ENCODE measurements around the gene GMPR. TPM values are rescaled to one million over a fixed set of nuclear protein-coding genes. Genes with fewer than 3 reads are reported as not detected.

Gene GMPR
- total RNA-seq, result under 0.01 and 0.43 TPM in 2 replicates

DNA sequence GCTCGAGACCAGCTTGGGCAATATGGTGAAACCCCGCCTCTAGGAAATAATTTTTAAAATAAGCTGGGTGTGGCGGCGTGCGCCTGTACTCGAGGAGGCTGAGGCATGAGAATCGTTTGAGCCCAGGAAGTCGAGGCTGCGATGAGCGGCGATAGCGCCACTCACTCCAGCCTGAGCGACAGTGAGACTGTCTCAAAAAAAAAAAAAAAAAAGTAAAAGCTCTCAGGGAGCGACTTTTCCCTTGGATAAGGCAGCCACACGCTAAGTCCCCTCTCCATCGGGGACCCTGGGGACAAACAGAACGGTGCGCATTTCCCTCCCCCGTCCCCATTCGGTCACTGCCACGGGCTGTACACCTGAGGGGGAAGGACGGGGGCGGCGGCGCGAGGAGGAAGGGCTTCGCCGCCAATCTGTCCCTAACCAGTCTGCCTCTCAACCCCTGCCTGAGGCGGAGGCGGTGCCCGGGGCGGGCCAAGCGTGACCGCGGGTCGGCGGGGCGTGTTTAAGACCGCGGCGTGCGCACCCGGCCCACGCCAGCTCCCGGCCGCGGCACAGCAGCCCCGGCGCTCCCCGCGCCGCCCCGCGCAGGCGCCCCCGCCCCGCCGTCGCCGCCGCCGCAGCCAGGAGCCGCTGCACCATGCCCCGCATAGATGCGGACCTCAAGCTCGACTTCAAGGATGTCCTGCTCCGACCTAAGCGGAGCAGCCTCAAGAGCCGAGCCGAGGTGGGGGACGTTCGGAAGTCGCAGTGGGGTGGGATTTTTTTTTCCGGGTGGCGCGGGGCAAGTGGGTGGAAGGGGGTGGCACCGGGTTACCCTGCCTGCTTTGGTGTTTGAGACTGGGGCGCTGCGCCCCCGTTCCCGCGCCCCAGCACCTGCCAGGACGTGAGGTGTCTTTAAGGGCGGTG, at the start of gene GMPR:
Gene GMPR, plus strand, starts transcription at position 531 of the 906 bp plus-strand sequence. Its CDS starts 107 bp downstream, at position 638.

Other genes with a start within 250 kb of the GMPR start
- 5.8 and 9.6 TPM in 2 replicates for gene MYLIP, start 109.5 kb upstream of the GMPR start, total RNA-seq